Embryonic facial prominence (tissue), 1 donor: ENCODE data around the gene GNA15.

Source experiments
- DNase-seq: peaks from one replicate; pipeline ENCODE4 v3.0.0-alpha.2; 2016; ENCODE audit errors: extremely low spot score

Gene GNA15

GRCh38 chr19:3121396-3121795 is 14.4 kb upstream of the GNA15 start:
- no peak for DNase-seq

- no peak for DNase-seq
Measured at GRCh38 chr19:3121821-3122511, 13.9 kb upstream of the GNA15 start.

GRCh38 chr19:3122512-3122870 is 13.3 kb upstream of the GNA15 start:
- DNase-seq: no peak

GRCh38 chr19:3123088-3123721 is 12.6 kb upstream of the GNA15 start:
- DNase-seq: no peak

GRCh38 chr19:3123956-3124355 is 11.9 kb upstream of the GNA15 start:
- no peak for DNase-seq

GRCh38 chr19:3124630-3125029 is 11.2 kb upstream of the GNA15 start:
- no peak for DNase-seq

GRCh38 chr19:3125900-3126524 is 9.8 kb upstream of the GNA15 start:
- no peak for DNase-seq

GRCh38 chr19:3129112-3129511 is 6.7 kb upstream of the GNA15 start:
- DNase-seq: no peak

GRCh38 chr19:3131168-3131567 is 4.7 kb upstream of the GNA15 start:
- no peak for DNase-seq

- DNase-seq: no peak
Measured at GRCh38 chr19:3132971-3133792, 2.7 kb upstream of the GNA15 start.

- no peak for DNase-seq
Measured at GRCh38 chr19:3133793-3134116, 2.1 kb upstream of the GNA15 start.

GRCh38 chr19:3136684-3137055 is 837 bp downstream of the GNA15 start:
- DNase-seq: no peak

GRCh38 chr19:3137119-3137518 is 1.3 kb downstream of the GNA15 start:
- no peak for DNase-seq

- DNase-seq: no peak
Measured at GRCh38 chr19:3138268-3138667, 2.4 kb downstream of the GNA15 start.

GRCh38 chr19:3140667-3141038 is 4.8 kb downstream of the GNA15 start:
- DNase-seq: no peak

- DNase-seq: no peak
Measured at GRCh38 chr19:3142292-3142670, 6.4 kb downstream of the GNA15 start.

GRCh38 chr19:3142781-3143337 is 7.0 kb downstream of the GNA15 start:
- DNase-seq: no peak

- DNase-seq: no peak
Measured at GRCh38 chr19:3145909-3146676, 10.3 kb downstream of the GNA15 start.

GRCh38 chr19:3146677-3147100 is 10.9 kb downstream of the GNA15 start:
- no peak for DNase-seq

GRCh38 chr19:3148503-3148902 is 12.7 kb downstream of the GNA15 start:
- DNase-seq: no peak

GRCh38 chr19:3149089-3149488 is 13.3 kb downstream of the GNA15 start:
- DNase-seq: no peak
